ENCODE data around the gene PERCC1.

PERCC1 gene

GRCh38 chr16:1444730-1445517 lies 14.0 kb downstream of the PERCC1 start:
- TF ChIP-seq CTCF (IDR thresholded peaks at IDR 0.05; ENCODE audit: low read length, missing control alignments) = no peak
- no peak for DNase-seq (ENCODE audit: low read depth)
- H3K4me3 ChIP-seq (replicated peaks; ENCODE audit: low read depth, low read length) = no peak overlapping the region

GRCh38 chr16:1445518-1446203 lies 14.8 kb downstream of the PERCC1 start:
- no peak overlapping the region for H3K4me3 ChIP-seq (replicated peaks; ENCODE audit: low read depth, low read length)
- TF ChIP-seq CTCF (IDR thresholded peaks at IDR 0.05; ENCODE audit: low read length, missing control alignments) = no peak
- DNase-seq (ENCODE audit: low read depth) = no peak

GRCh38 chr16:1446296-1447080 lies 15.6 kb downstream of the PERCC1 start:
- TF ChIP-seq CTCF (IDR thresholded peaks at IDR 0.05; ENCODE audit: low read length, missing control alignments) = no peak

GRCh38 chr16:1447965-1448364 lies 17.1 kb downstream of the PERCC1 start:
- TF ChIP-seq CTCF (IDR thresholded peaks at IDR 0.05; ENCODE audit: low read length, missing control alignments) = no peak
- H3K4me3 ChIP-seq (replicated peaks; ENCODE audit: low read depth, low read length) = no peak overlapping the region
- DNase-seq (ENCODE audit: low read depth) = no peak

More at GRCh38 chr16:1446296-1447080, 15.6 kb downstream of the PERCC1 start:
- DNase-seq (ENCODE audit: low read depth) = no peak
- no peak overlapping the region for H3K4me3 ChIP-seq (replicated peaks; ENCODE audit: low read depth, low read length)

GRCh38 chr16:1448536-1449116 lies 17.7 kb downstream of the PERCC1 start:
- no peak for DNase-seq (ENCODE audit: low read depth)
- no peak for TF ChIP-seq CTCF (IDR thresholded peaks at IDR 0.05; ENCODE audit: low read length, missing control alignments)
- H3K4me3 ChIP-seq (replicated peaks; ENCODE audit: low read depth, low read length) = no peak overlapping the region

GRCh38 chr16:1449201-1449788 lies 18.4 kb downstream of the PERCC1 start:
- no peak for DNase-seq (ENCODE audit: low read depth)
- H3K4me3 ChIP-seq (replicated peaks; ENCODE audit: low read depth, low read length) = no peak overlapping the region
- no peak for TF ChIP-seq CTCF (IDR thresholded peaks at IDR 0.05; ENCODE audit: low read length, missing control alignments)
